CD4-positive, alpha-beta T cell (primary cell): ENCODE measurements around the gene NIPAL1. TPM values are rescaled to one million over a fixed set of nuclear protein-coding genes. Genes with fewer than 3 reads are reported as not detected.

Source experiments
- ATAC-seq: fragments of 200-7000 bp; cut with Tn5 transposase; one replicate; pipeline ENCODE4 v1.10.0; 2022; ENCODE audit warnings: mild to moderate bottlenecking; ENCODE audit not compliant: poor library complexity
- CTCF ChIA-PET: fragments of 350-600 bp; sonication (Branson Sonifier 250); formaldehyde crosslinking; loops from one replicate; lab custom pipeline; 2021; ENCODE audit warnings: antibody characterized with exemption, inconsistent platforms; lab: Charles Lee
- POLR2A ChIA-PET: fragments of 350-600 bp; sonication (Branson Sonifier 250); formaldehyde crosslinking; loops from one replicate; lab custom pipeline; 2021; ENCODE audit warnings: antibody characterized with exemption, inconsistent platforms; lab: Charles Lee
- DNase-seq, 14 experiments: peaks; one replicate each; pipeline ENCODE4 v3.0.0-alpha.2; 2013 to 2020; ENCODE audit warnings: mixed read lengths in 2 of 14
- H3K27ac ChIP-seq, 2 donors: one replicate each; pipeline versions ENCODE4 v1.5.1 to v1.7.0; 2013; ENCODE audit warnings: low read length in 2 of 2, low read depth in 1 of 2, mild to moderate bottlenecking in 1 of 2
- H3K27me3 ChIP-seq, 2 experiments: 1 replicate in 1 of 2; 2 replicates in 1 of 2; pipeline versions ENCODE4 v1.6.1 to v1.7.0; 2013; ENCODE audit warnings: low read length in 2 of 2, control low read depth in 1 of 2, mild to moderate bottlenecking in 1 of 2, moderate library complexity in 1 of 2; ENCODE audit not compliant: insufficient read depth in 2 of 2, control insufficient read depth in 1 of 2
- H3K36me3 ChIP-seq: one replicate; pipeline ENCODE4 v1.6.1; 2013; ENCODE audit warnings: low read length, control low read depth; ENCODE audit not compliant: insufficient read depth
- H3K4me1 ChIP-seq: one replicate; pipeline ENCODE4 v1.6.1; 2013; ENCODE audit warnings: low read length, control low read depth; ENCODE audit not compliant: insufficient read depth
- H3K4me3 ChIP-seq: one replicate; pipeline ENCODE4 v1.5.1; 2013; ENCODE audit warnings: mild to moderate bottlenecking, low read length, moderate library complexity
- H3K9me3 ChIP-seq, 2 experiments: 1 replicate in 1 of 2; 2 replicates in 1 of 2; pipeline versions ENCODE4 v1.6.1 to v1.7.0; 2013; ENCODE audit warnings: low read length in 2 of 2, mild to moderate bottlenecking in 2 of 2, control low read depth in 1 of 2, moderate library complexity in 1 of 2; ENCODE audit not compliant: control insufficient read depth in 1 of 2, insufficient read depth in 1 of 2
- H3K27ac Mint-ChIP-seq: one replicate; pipeline ENCODE4 v1.8.0; 2020; ENCODE audit warnings: mixed read lengths
- H3K27me3 Mint-ChIP-seq: one replicate; pipeline ENCODE4 v1.8.0; 2021; ENCODE audit warnings: mixed read lengths
- H3K36me3 Mint-ChIP-seq: one replicate; pipeline ENCODE4 v1.8.0; 2021; ENCODE audit warnings: low read depth, mixed read lengths
- H3K4me1 Mint-ChIP-seq: one replicate; pipeline ENCODE4 v1.8.0; 2021; ENCODE audit warnings: low read depth, mixed read lengths
- H3K4me3 Mint-ChIP-seq: one replicate; pipeline ENCODE4 v1.8.0; 2020; ENCODE audit warnings: mild to moderate bottlenecking, mixed read lengths
- H3K9me3 Mint-ChIP-seq: one replicate; pipeline ENCODE4 v1.8.0; 2020; ENCODE audit warnings: mixed read lengths
- intact Hi-C, 2 experiments: fragments of 100-400 bp; cut with DNase I in 1 of 2; cut with micrococcal nuclease in 1 of 2; formaldehyde crosslinking; loops; one replicate each; pipeline versions ENCODE4 v1.15.1 to v1.9.0; 2023 to 2025; cut with DNase I, micrococcal nuclease
- total RNA-seq, 174 experiments: library from RNA in 2 of 174; stranded (reverse) in 2 of 174; gene quantifications; one replicate each; pipeline ENCODE4 v1.2.3 and lab custom pipeline; 2021 to 2026
- TF ChIP-seq, protein P1 (sequence below): fragments of 200-600 bp; IDR thresholded peaks from one replicate; pipeline ENCODE4 v1.8.0; 2022; ENCODE audit warnings: antibody characterized with exemption, mild to moderate bottlenecking

The NIPAL1 gene
- total RNA-seq, 2 experiments from 2014 or later: 0.45 to 0.85 TPM

DNA sequence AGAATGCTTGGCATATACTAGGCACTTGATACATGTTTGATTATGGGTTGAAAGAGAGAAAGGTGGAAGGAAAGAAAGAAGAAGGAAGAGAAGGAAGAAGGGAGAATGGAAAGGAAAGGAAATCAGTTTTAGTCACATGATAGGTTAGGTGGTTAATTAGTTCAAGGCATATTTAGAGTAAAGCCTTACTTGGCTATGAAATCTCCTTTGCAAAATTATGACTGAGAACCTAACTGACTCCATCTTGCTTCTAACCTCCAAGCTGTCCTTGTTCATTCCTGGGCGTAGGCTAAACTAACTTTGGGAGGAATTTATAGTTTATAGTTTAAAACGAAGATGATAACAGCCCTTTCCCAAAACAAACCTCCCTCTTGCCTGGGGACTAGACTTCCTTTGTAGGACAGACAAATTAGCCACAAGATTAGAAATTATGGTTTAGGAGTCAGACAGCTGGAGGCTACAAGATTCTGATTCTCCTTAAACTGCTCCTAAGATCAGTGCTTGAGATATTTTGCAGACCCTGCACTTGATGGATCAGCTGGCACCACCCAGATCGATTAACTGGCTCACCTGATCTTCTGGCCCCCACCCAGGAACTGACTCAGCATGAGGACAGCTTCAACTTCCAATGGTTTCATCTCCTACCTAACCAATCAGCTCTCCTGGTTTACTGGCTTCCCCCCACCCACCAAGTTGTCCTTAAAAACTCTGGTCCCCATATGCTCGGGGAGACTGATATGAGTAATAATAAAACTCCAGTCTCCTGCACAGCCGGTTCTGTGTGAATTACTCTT is 62.5 kb downstream of the NIPAL1 start:
- TF ChIP-seq, protein P1, sequence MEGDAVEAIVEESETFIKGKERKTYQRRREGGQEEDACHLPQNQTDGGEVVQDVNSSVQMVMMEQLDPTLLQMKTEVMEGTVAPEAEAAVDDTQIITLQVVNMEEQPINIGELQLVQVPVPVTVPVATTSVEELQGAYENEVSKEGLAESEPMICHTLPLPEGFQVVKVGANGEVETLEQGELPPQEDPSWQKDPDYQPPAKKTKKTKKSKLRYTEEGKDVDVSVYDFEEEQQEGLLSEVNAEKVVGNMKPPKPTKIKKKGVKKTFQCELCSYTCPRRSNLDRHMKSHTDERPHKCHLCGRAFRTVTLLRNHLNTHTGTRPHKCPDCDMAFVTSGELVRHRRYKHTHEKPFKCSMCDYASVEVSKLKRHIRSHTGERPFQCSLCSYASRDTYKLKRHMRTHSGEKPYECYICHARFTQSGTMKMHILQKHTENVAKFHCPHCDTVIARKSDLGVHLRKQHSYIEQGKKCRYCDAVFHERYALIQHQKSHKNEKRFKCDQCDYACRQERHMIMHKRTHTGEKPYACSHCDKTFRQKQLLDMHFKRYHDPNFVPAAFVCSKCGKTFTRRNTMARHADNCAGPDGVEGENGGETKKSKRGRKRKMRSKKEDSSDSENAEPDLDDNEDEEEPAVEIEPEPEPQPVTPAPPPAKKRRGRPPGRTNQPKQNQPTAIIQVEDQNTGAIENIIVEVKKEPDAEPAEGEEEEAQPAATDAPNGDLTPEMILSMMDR: no peak
- DNase-seq (no peak), ATAC-seq (no peak)
- no peaks in the 10 kb centered on the region for H3K4me1 ChIP-seq
- H3K27ac ChIP-seq: no peak overlapping the region
- Mint-ChIP-seq H3K4me3 (no peak overlapping the region), H3K36me3 (peaks cover 97% of the 10 kb centered on the region), H3K27me3 (no peaks in the 10 kb centered on the region), H3K9me3 (no peaks in the 10 kb centered on the region), H3K4me1 (peaks cover 49% of the 10 kb centered on the region), H3K27ac (peak overlapping the region; percentile 56)
- H3K4me3 ChIP-seq: no peak overlapping the region
- H3K36me3 ChIP-seq: peaks cover 56% of the 10 kb centered on the region
- CTCF ChIA-PET: no interaction called here
- intact Hi-C loops: no loop called here
- H3K9me3 ChIP-seq: no peaks in the 10 kb centered on the region
- POLR2A ChIA-PET: interaction anchor here (0.9 to 1.2 kb wide), 2 partner anchors 9 to 60 kb away, joined by 4 read pairs; no protein-coding TSS in a partner anchor
- no peaks in the 10 kb centered on the region for H3K27me3 ChIP-seq

DNA sequence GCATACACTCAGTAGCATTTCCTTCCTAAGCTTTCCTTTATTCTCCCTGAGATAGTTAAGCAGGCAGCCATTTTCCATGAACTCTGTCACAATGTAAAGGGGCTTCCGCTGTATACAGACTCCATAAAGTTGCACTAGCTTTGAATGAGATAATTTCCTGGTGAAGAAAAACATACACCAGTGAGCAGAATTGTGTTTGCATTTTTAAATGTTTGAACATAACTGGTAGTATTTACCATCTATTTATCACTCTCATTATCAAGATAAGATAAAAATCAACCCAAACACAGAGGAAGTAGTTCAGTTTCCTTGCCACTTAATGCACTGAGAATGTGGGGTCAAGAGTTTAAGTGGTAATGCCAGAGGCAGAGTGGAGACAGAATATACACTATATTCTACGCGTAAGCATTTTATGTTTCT is 63.4 kb downstream of the NIPAL1 start:
- ChIA-PET CTCF (no interaction called here), POLR2A (interaction anchor here (0.9 to 1.2 kb wide), 2 partner anchors 10 to 59 kb away, joined by 4 read pairs; no protein-coding TSS in a partner anchor)
- H3K27me3 ChIP-seq: no peaks in the 10 kb centered on the region
- H3K4me3 ChIP-seq: no peak overlapping the region
- H3K9me3 Mint-ChIP-seq: no peaks in the 10 kb centered on the region
- no peaks in the 10 kb centered on the region for H3K4me1 ChIP-seq
- H3K4me1 Mint-ChIP-seq: peaks cover 49% of the 10 kb centered on the region
- no peak for ATAC-seq
- no peak overlapping the region for H3K27ac ChIP-seq
- TF ChIP-seq, protein P1: no peak
- H3K27me3 Mint-ChIP-seq: no peaks in the 10 kb centered on the region
- H3K36me3 ChIP-seq: peaks cover 55% of the 10 kb centered on the region
- no peak overlapping the region for H3K4me3 Mint-ChIP-seq
- no peak for DNase-seq
- H3K27ac Mint-ChIP-seq: no peak overlapping the region
- no peaks in the 10 kb centered on the region for H3K9me3 ChIP-seq
- H3K36me3 Mint-ChIP-seq: peaks cover 97% of the 10 kb centered on the region
- intact Hi-C loops: loop anchor here (5.0 to 10.0 kb wide), 2 partner anchors 153 to 415 kb away; no protein-coding TSS in a partner anchor

DNA sequence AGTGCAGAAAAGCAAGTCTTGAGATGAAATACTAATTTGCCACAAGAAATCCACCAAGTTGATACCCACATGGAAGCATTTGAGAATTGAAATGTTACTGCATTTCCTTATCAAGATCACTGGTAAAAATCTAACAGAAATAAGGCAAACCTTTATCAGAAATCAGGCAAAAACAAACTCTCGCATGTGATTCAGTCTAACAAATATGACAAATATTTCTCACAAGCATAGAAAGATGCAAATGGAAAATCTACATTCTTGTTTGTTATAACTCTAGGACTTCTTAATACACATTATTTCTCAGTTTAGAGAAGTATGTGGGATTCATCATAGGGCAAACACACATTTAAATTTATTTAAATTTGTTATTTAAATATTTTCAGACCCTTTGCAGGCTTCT is 64.6 kb downstream of the NIPAL1 start:
- Mint-ChIP-seq H3K4me1 (peaks cover 49% of the 10 kb centered on the region), H3K27me3 (no peaks in the 10 kb centered on the region), H3K9me3 (no peaks in the 10 kb centered on the region), H3K4me3 (no peak overlapping the region), H3K36me3 (peaks cover 97% of the 10 kb centered on the region), H3K27ac (peak overlapping the region; percentile 48)
- H3K36me3 ChIP-seq: peaks cover 56% of the 10 kb centered on the region
- H3K4me3 ChIP-seq: no peak overlapping the region
- intact Hi-C loops: loop anchor here (5.0 to 10.0 kb wide), 2 partner anchors 154 to 416 kb away; no protein-coding TSS in a partner anchor
- ATAC-seq (no peak), DNase-seq (no peak)
- no peak overlapping the region for H3K27ac ChIP-seq
- ChIA-PET POLR2A (no interaction called here), CTCF (no interaction called here)
- H3K27me3 ChIP-seq: no peaks in the 10 kb centered on the region
- TF ChIP-seq, protein P1: no peak
- no peaks in the 10 kb centered on the region for H3K4me1 ChIP-seq
- no peaks in the 10 kb centered on the region for H3K9me3 ChIP-seq
